ENCODE measurements around the gene ARHGEF40.

Gene ARHGEF40

GRCh38 chr14:21054768-21055145 is 15.3 kb upstream of the ARHGEF40 start:
- in situ Hi-C loops (cut with HindIII; ENCODE audit: low pct_ligation_motif_present, low sequenced_read_pairs), result no loop called here
- no peak for TF ChIP-seq CTCF (IDR thresholded peaks at IDR 0.05; ENCODE audit: low read depth, low read length, missing control alignments)

GRCh38 chr14:21055432-21056117 is 14.5 kb upstream of the ARHGEF40 start:
- in situ Hi-C loops (cut with HindIII; ENCODE audit: low pct_ligation_motif_present, low sequenced_read_pairs), result no loop called here
- H3K36me3 ChIP-seq (replicated peaks), result no peaks in the 10 kb centered on the region
- no peak for TF ChIP-seq CTCF (IDR thresholded peaks at IDR 0.05; ENCODE audit: low read depth, low read length, missing control alignments)
- no peak overlapping the region for H3K4me3 ChIP-seq (ENCODE audit: low read depth, low read length)
- no peaks in the 10 kb centered on the region for H3K27me3 ChIP-seq (replicated peaks)
- DNase-seq, result no peak
- no peak overlapping the region for H3K27ac ChIP-seq

More at GRCh38 chr14:21054768-21055145, 15.3 kb upstream of the ARHGEF40 start:
- no peak for DNase-seq
- H3K4me3 ChIP-seq (ENCODE audit: low read depth, low read length), result no peak overlapping the region
- no peaks in the 10 kb centered on the region for H3K27me3 ChIP-seq (replicated peaks)
- no peak overlapping the region for H3K27ac ChIP-seq
- no peaks in the 10 kb centered on the region for H3K36me3 ChIP-seq (replicated peaks)

GRCh38 chr14:21056520-21057163 is 13.5 kb upstream of the ARHGEF40 start:
- Histone ChIP-seq H3K27me3 (replicated peaks) (no peaks in the 10 kb centered on the region), H3K4me3 (ENCODE audit: low read depth, low read length) (no peak overlapping the region), H3K36me3 (replicated peaks) (no peaks in the 10 kb centered on the region), H3K27ac (no peak overlapping the region)
- no peak for DNase-seq
- no peak for TF ChIP-seq CTCF (IDR thresholded peaks at IDR 0.05; ENCODE audit: low read depth, low read length, missing control alignments)
- in situ Hi-C loops (cut with HindIII; ENCODE audit: low pct_ligation_motif_present, low sequenced_read_pairs), result no loop called here

GRCh38 chr14:21057803-21058675 is 12.1 kb upstream of the ARHGEF40 start, which contains the start of gene RNASE8:
Gene RNASE8 (plus strand): TSS chr14:21057822. CDS start chr14:21057893, 71 bp downstream.
- no peak for DNase-seq
- Histone ChIP-seq H3K27me3 (replicated peaks) (no peaks in the 10 kb centered on the region), H3K27ac (no peak within 1 kb of the TSS), H3K36me3 (replicated peaks) (no peaks in the 10 kb centered on the region), H3K4me3 (ENCODE audit: low read depth, low read length) (no peak within 1 kb of the TSS)
- TF ChIP-seq CTCF (IDR thresholded peaks at IDR 0.05; ENCODE audit: low read depth, low read length, missing control alignments), result peak; percentile 58
- in situ Hi-C loops (cut with HindIII; ENCODE audit: low pct_ligation_motif_present, low sequenced_read_pairs), result no loop called here

- no peak for DNase-seq
- Histone ChIP-seq H3K36me3 (replicated peaks) (no peaks in the 10 kb centered on the region), H3K27ac (no peak overlapping the region), H3K4me3 (ENCODE audit: low read depth, low read length) (no peak overlapping the region), H3K27me3 (replicated peaks) (no peaks in the 10 kb centered on the region)
- no peak for TF ChIP-seq CTCF (IDR thresholded peaks at IDR 0.05; ENCODE audit: low read depth, low read length, missing control alignments)
- in situ Hi-C loops (cut with HindIII; ENCODE audit: low pct_ligation_motif_present, low sequenced_read_pairs), result no loop called here
Observed at GRCh38 chr14:21058903-21059302, 11.2 kb upstream of the ARHGEF40 start.

Data from brain microvascular endothelial cell (primary cell).